Spinal cord (tissue), 10 donors: ENCODE results near the gene MPC1. TPM values are rescaled to one million over a fixed set of nuclear protein-coding genes. Genes with fewer than 3 reads are reported as not detected.
"Not testable (repeated sequence)": the region's sequence is repeated elsewhere in the genome, so short reads cannot be mapped to it uniquely, and the experiment has no call there.

Source experiments
- DNase-seq, 6 donors: peaks; one replicate each; pipeline versions ENCODE4 v3.0.0 to v3.0.0-alpha.2; 2013 to 2015; ENCODE audit warnings: low spot score in 6 of 6, low read depth in 4 of 6
- H3K27ac ChIP-seq: one replicate; pipeline ENCODE4 v1.5.1; 2013; ENCODE audit warnings: low read depth, low read length, control low read depth
- H3K27me3 ChIP-seq: one replicate; pipeline ENCODE4 v1.6.1; 2013; ENCODE audit warnings: low read length; ENCODE audit not compliant: control insufficient read depth, insufficient read depth
- H3K36me3 ChIP-seq: one replicate; pipeline ENCODE4 v1.6.1; 2013; ENCODE audit warnings: low read length; ENCODE audit not compliant: control insufficient read depth, insufficient read depth
- H3K4me1 ChIP-seq: one replicate; pipeline ENCODE4 v1.6.1; 2013; ENCODE audit warnings: low read length; ENCODE audit not compliant: control insufficient read depth, insufficient read depth
- H3K4me3 ChIP-seq: one replicate; pipeline ENCODE4 v1.5.1; 2013; ENCODE audit warnings: low read depth, low read length, control low read depth
- H3K9me3 ChIP-seq: one replicate; pipeline ENCODE4 v1.6.1; 2013; ENCODE audit warnings: low read length; ENCODE audit not compliant: control insufficient read depth, insufficient read depth
- WGBS: methylation state at CpG from one replicate; pipeline ENCODE4 v1.1.5; 2013; ENCODE audit warnings: missing lambda C conversion rate; ENCODE audit not compliant: insufficient coverage; 5-methylcytosine and 5-hydroxymethylcytosine counted together
- polyA plus RNA-seq, 2 donors: library from polyadenylated mRNA; unstranded; fragments of 120-200 nt; gene quantifications; one replicate each; pipeline ENCODE4 v1.2.1, GENCODE V29; 2013; ENCODE audit not compliant: insufficient read length in 2 of 2
- total RNA-seq, 2 donors: library from RNA; depleted of rRNA in 1 of 2; stranded (reverse); fragments of 120-200 nt in 1 of 2; fragments of >200 nt in 1 of 2; gene quantifications; one replicate each; pipeline versions ENCODE4 v1.2.3 to v1.2.4, GENCODE V29; 2013 to 2014
- donor health status: healthy.

Gene MPC1
- total and polyA plus RNA-seq, 4 donors = 74.8 to 150 (median 114) TPM

GRCh38 chr6:166408936-166409755 lies 26.4 kb upstream of the MPC1 start:
- Histone ChIP-seq H3K9me3 (no peaks in the 10 kb centered on the region), H3K27ac (no peak overlapping the region), H3K4me3 (no peak overlapping the region), H3K27me3 (no peaks in the 10 kb centered on the region), H3K4me1 (no peaks in the 10 kb centered on the region), H3K36me3 (peaks cover 30% of the 10 kb centered on the region)
- peak in 1 of 6 donors; percentile 46 for DNase-seq
- WGBS = 82% methylated on average over 12 of the region's 22 CpGs

GRCh38 chr6:166406197-166406596 lies 23.5 kb upstream of the MPC1 start:
- Histone ChIP-seq H3K27me3 (no peaks in the 10 kb centered on the region), H3K4me3 (no peak overlapping the region), H3K27ac (no peak overlapping the region), H3K36me3 (peaks cover 4% of the 10 kb centered on the region), H3K4me1 (no peaks in the 10 kb centered on the region), H3K9me3 (no peaks in the 10 kb centered on the region)
- WGBS = 82% methylated on average over 12 of the region's 12 CpGs
- no peak for DNase-seq

- WGBS = 72% methylated on average over 6 of the region's 7 CpGs
- no peak for DNase-seq
These were observed 22.6 kb upstream of the MPC1 start for GRCh38 chr6:166405386-166405785.

GRCh38 chr6:166402582-166403277 lies 20.0 kb upstream of the MPC1 start:
- WGBS = 52% methylated on average over 4 of the region's 6 CpGs
- H3K27ac ChIP-seq = no peak overlapping the region
- H3K9me3 ChIP-seq = no peaks in the 10 kb centered on the region
- H3K27me3 ChIP-seq = no peaks in the 10 kb centered on the region
- H3K36me3 ChIP-seq = no peaks in the 10 kb centered on the region
- H3K4me3 ChIP-seq = no peak overlapping the region
- DNase-seq = peak in 1 of 6 donors; percentile 10
- H3K4me1 ChIP-seq = peaks cover 6% of the 10 kb centered on the region

More at GRCh38 chr6:166405386-166405785, 22.6 kb upstream of the MPC1 start:
- peaks cover 2% of the 10 kb centered on the region for H3K36me3 ChIP-seq
- no peaks in the 10 kb centered on the region for H3K27me3 ChIP-seq
- peaks cover 6% of the 10 kb centered on the region for H3K4me1 ChIP-seq
- H3K4me3 ChIP-seq = no peak overlapping the region
- H3K9me3 ChIP-seq = no peaks in the 10 kb centered on the region
- no peak overlapping the region for H3K27ac ChIP-seq

GRCh38 chr6:166400649-166401250 lies 18.0 kb upstream of the MPC1 start:
- not testable (repeated sequence) for H3K4me3 ChIP-seq, H3K9me3 ChIP-seq, H3K36me3 ChIP-seq, H3K4me1 ChIP-seq, H3K27ac ChIP-seq, H3K27me3 ChIP-seq
- peak in 2 of 6 donors; percentile 87 to 90 for DNase-seq
- 30% methylated on average over 14 of the region's 16 CpGs for WGBS

- H3K4me1 ChIP-seq = peaks cover 6% of the 10 kb centered on the region
- no peak overlapping the region for H3K4me3 ChIP-seq
- no peaks in the 10 kb centered on the region for H3K36me3 ChIP-seq
- H3K9me3 ChIP-seq = no peaks in the 10 kb centered on the region
- H3K27ac ChIP-seq = no peak overlapping the region
- H3K27me3 ChIP-seq = no peaks in the 10 kb centered on the region
- DNase-seq = no peak
- 100% methylated on average over 1 of the region's 2 CpGs for WGBS
These were observed 17.4 kb upstream of the MPC1 start for GRCh38 chr6:166400181-166400580.

GRCh38 chr6:166398348-166398747 lies 15.6 kb upstream of the MPC1 start:
- Histone ChIP-seq H3K9me3 (no peaks in the 10 kb centered on the region), H3K27ac (no peak overlapping the region), H3K4me3 (no peak overlapping the region), H3K4me1 (peaks cover 6% of the 10 kb centered on the region), H3K36me3 (no peaks in the 10 kb centered on the region), H3K27me3 (peaks cover 2% of the 10 kb centered on the region)
- DNase-seq = no peak
- 69% methylated on average over 3 of the region's 3 CpGs for WGBS

- 98% methylated on average over 3 of the region's 4 CpGs for WGBS
- H3K27me3 ChIP-seq = peaks cover 2% of the 10 kb centered on the region
- H3K4me3 ChIP-seq = no peak overlapping the region
- H3K9me3 ChIP-seq = no peaks in the 10 kb centered on the region
- no peaks in the 10 kb centered on the region for H3K36me3 ChIP-seq
- H3K4me1 ChIP-seq = peaks cover 6% of the 10 kb centered on the region
- DNase-seq = no peak
- H3K27ac ChIP-seq = no peak overlapping the region
These were observed 15.1 kb upstream of the MPC1 start for GRCh38 chr6:166397849-166398248.

- Histone ChIP-seq H3K9me3 (no peaks in the 10 kb centered on the region), H3K27ac (no peak overlapping the region), H3K4me1 (peaks cover 4% of the 10 kb centered on the region), H3K4me3 (no peak overlapping the region), H3K27me3 (peaks cover 2% of the 10 kb centered on the region), H3K36me3 (no peaks in the 10 kb centered on the region)
- DNase-seq = no peak
- 96% methylated on average over 6 of the region's 6 CpGs for WGBS
These were observed 13.0 kb upstream of the MPC1 start for GRCh38 chr6:166395778-166396177.
